ENCODE measurements around the gene CDADC1.

Gene CDADC1

DNA sequence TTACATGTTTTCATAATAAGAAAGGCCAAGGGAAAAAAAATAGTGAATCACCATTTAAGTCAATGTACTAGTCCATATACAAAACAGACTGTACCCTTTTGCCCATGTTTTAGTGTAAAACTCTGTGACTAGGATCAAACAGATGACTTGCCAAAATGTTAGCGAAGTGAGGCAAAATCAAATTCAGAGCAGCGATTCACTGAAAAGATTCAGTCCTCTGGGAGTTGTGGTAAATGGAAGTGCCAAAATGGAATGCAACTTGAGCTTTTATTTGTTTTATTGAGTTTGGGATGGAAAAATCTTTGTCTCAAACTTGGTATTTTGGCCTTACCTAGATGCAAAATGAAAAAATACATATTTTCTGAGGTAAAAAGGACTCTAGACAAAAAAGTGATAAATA is 9.1 kb downstream of the CDADC1 start:
- TF ChIP-seq, protein P1, sequence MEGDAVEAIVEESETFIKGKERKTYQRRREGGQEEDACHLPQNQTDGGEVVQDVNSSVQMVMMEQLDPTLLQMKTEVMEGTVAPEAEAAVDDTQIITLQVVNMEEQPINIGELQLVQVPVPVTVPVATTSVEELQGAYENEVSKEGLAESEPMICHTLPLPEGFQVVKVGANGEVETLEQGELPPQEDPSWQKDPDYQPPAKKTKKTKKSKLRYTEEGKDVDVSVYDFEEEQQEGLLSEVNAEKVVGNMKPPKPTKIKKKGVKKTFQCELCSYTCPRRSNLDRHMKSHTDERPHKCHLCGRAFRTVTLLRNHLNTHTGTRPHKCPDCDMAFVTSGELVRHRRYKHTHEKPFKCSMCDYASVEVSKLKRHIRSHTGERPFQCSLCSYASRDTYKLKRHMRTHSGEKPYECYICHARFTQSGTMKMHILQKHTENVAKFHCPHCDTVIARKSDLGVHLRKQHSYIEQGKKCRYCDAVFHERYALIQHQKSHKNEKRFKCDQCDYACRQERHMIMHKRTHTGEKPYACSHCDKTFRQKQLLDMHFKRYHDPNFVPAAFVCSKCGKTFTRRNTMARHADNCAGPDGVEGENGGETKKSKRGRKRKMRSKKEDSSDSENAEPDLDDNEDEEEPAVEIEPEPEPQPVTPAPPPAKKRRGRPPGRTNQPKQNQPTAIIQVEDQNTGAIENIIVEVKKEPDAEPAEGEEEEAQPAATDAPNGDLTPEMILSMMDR (IDR thresholded peaks at IDR 0.05; ENCODE audit: low read depth, low read length) = no peak
- peaks cover 14% of the 10 kb centered on the region for H3K36me3 ChIP-seq
- DNase-seq = no peak
- no peaks in the 10 kb centered on the region for H3K4me1 ChIP-seq
- H3K4me3 ChIP-seq (ENCODE audit: low read depth, low read length) = no peak overlapping the region
- H3K27me3 ChIP-seq = no peaks in the 10 kb centered on the region
- H3K9me3 ChIP-seq = no peaks in the 10 kb centered on the region

DNA sequence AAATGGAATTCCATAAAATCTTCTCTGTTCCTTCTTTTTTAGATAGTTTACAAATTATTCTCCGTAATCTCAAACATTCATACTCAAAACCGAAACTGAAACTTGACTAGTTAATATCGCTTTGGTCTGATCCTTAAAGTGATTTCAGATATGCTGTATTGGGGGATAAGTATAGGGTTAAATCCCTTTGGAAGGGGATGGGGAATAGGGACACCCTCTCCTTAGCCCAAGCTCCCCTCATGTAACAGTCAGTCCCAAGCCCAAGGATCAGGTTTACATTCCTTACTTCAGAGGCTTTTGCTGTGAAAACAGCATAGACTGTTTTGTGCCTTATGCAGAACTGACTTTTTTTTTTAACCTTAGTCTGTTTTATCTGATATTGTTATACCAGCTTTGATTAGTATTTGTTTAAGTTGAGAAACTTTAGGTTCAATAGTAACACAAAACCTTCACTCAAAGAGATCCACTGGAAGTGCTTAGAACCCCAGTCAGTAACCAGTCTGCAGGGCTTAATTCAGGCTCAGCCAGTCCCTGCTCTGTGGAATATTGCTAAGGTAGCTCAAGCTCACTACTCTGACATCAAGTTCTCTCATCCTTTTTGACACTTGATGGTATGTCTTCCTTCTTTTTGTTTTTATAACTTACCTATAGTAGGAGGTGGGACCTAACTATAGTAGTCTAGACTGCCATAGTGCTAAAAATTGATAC is 10.5 kb downstream of the CDADC1 start:
- H3K36me3 ChIP-seq = peaks cover 14% of the 10 kb centered on the region
- no peaks in the 10 kb centered on the region for H3K4me1 ChIP-seq
- TF ChIP-seq, protein P1 (IDR thresholded peaks at IDR 0.05; ENCODE audit: low read depth, low read length) = no peak
- no peaks in the 10 kb centered on the region for H3K9me3 ChIP-seq
- no peaks in the 10 kb centered on the region for H3K27me3 ChIP-seq
- no peak for DNase-seq
- H3K4me3 ChIP-seq (ENCODE audit: low read depth, low read length) = no peak overlapping the region

DNA sequence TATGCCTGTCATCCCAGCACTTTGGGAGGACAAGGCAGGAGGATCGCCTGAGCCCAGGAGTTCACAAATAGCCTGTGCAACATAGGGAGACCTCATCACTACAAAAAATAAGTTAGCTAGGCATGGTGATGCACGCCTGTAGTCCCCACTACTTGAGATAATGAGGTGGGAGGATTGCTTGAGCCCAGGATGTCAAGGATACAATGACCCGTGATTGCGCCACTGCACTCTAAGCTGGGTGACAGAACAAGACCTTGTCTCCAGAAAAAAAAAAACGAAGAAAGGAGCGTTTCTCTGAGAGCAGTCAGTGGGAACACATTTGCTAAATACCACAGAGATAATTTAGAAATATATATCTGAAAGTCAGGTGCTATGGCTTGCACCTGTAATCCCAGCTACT is 11.9 kb downstream of the CDADC1 start:
- no peak overlapping the region for H3K4me3 ChIP-seq (ENCODE audit: low read depth, low read length)
- H3K9me3 ChIP-seq = no peaks in the 10 kb centered on the region
- no peak for DNase-seq
- TF ChIP-seq, protein P1 (IDR thresholded peaks at IDR 0.05; ENCODE audit: low read depth, low read length) = no peak
- peaks cover 10% of the 10 kb centered on the region; the same call in 1 of the 2 replicates for H3K36me3 ChIP-seq
- H3K27me3 ChIP-seq = no peaks in the 10 kb centered on the region
- no peaks in the 10 kb centered on the region for H3K4me1 ChIP-seq

DNA sequence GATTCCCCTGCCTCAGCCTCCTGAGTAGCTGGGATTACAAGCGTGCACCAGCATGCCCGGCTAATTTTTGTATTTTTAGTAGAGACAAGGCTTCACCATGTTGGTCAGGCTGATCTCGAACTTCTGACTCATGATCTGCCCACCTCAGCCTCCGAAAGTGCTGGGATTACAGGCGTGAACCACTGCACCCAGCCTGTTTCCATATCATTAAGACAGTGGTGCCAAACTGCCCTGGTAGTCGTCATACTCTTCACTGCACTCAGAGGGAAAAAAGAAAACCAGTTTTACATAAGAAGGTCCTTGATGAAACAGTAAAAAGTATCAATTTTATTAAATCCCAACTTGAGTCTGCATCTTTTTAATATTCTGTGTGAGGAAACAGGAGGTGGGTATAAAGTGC is 14.9 kb downstream of the CDADC1 start:
- no peak for DNase-seq
- Histone ChIP-seq H3K4me3 (ENCODE audit: low read depth, low read length) (no peak overlapping the region), H3K27me3 (no peaks in the 10 kb centered on the region), H3K36me3 (peaks cover 4% of the 10 kb centered on the region), H3K9me3 (no peaks in the 10 kb centered on the region), H3K4me1 (no peaks in the 10 kb centered on the region)
- TF ChIP-seq, protein P1 (IDR thresholded peaks at IDR 0.05; ENCODE audit: low read depth, low read length) = no peak

DNA sequence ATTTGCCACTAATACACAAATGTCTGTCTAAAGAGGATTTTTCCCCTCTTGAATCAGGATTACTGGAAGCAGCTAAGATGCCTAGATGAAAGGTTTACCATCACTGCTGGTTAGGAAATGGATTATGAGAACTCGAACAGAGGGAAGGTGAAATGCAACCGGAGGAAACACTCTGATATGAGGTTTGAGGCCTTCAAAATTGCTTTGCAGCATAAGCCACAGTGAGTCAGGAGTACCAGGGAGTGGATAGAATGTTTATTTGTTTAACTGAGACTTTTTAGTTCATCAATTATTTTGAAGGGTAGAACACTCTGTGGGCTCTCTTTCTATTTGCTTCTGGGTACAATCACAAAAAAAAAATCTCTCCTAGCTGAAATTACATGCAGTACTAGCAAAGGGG is 18.1 kb downstream of the CDADC1 start:
- H3K36me3 ChIP-seq = peaks cover 3% of the 10 kb centered on the region; the same call in 1 of the 2 replicates
- TF ChIP-seq, protein P1 (IDR thresholded peaks at IDR 0.05; ENCODE audit: low read depth, low read length) = no peak
- H3K9me3 ChIP-seq = no peaks in the 10 kb centered on the region
- no peaks in the 10 kb centered on the region for H3K27me3 ChIP-seq
- no peaks in the 10 kb centered on the region for H3K4me1 ChIP-seq
- no peak overlapping the region for H3K4me3 ChIP-seq (ENCODE audit: low read depth, low read length)
- DNase-seq = no peak

DNA sequence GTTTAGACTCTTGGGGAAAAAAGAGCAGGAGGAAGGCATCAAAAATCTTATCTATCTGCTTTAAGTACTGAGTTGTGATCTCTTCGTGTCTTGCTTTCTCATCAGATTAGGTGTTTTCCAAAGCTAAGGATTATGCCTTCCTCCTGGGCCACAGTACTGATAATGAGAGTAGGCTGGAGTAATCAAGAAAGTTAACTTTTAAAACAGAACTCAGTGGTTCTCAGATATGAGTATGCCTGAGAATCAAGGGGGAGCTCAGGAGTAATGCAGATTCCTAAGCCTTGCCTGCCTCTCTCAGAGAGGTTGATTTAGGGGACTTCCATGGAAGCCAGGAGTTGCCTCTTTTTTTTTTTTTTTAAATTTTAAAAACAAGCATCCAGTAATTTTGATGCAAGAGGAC is 23.5 kb downstream of the CDADC1 start:
- Histone ChIP-seq H3K27me3 (no peaks in the 10 kb centered on the region), H3K4me1 (no peaks in the 10 kb centered on the region), H3K9me3 (no peaks in the 10 kb centered on the region), H3K4me3 (ENCODE audit: low read depth, low read length) (no peak overlapping the region), H3K36me3 (peaks cover 3% of the 10 kb centered on the region; the same call in 1 of the 2 replicates)
- TF ChIP-seq, protein P1 (IDR thresholded peaks at IDR 0.05; ENCODE audit: low read depth, low read length) = no peak
- DNase-seq = no peak
